SK-N-SH treated with all-trans-retinoic acid at 6 μM for 48 hours (cell line): ENCODE data around the gene FTCDNL1.

Experiments
- CREB5 ChIP-seq: fragments of 250-450 bp; sonication (Bioruptor Pico); IDR thresholded peaks from 2 replicates; pipeline ENCODE4 v1.5.1; 2020; ENCODE audit warnings: low read depth, mild to moderate bottlenecking, moderate library complexity
- CSRNP3 ChIP-seq: fragments of 250-450 bp; sonication (Bioruptor Pico); IDR thresholded peaks from 2 replicates; pipeline ENCODE4 v1.5.1; 2021; ENCODE audit warnings: mild to moderate bottlenecking, moderate library complexity
- ESRRG ChIP-seq: fragments of 250-450 bp; sonication (Bioruptor Pico); IDR thresholded peaks from 2 replicates; pipeline ENCODE4 v1.6.1; 2021; ENCODE audit warnings: mild to moderate bottlenecking
- PATZ1 ChIP-seq: fragments of 250-450 bp; sonication (Bioruptor Pico); IDR thresholded peaks from 2 replicates; pipeline ENCODE4 v1.8.0; 2020; ENCODE audit warnings: mild to moderate bottlenecking, moderate library complexity, borderline replicate concordance
- PPARA ChIP-seq: fragments of 250-450 bp; sonication (Bioruptor Pico); IDR thresholded peaks from 2 replicates; pipeline ENCODE4 v1.5.0; 2020; ENCODE audit warnings: mild to moderate bottlenecking, borderline replicate concordance
- RARB ChIP-seq: fragments of 250-450 bp; sonication (Bioruptor Pico); IDR thresholded peaks from 2 replicates; pipeline ENCODE4 v1.8.0; 2021; ENCODE audit warnings: mild to moderate bottlenecking, moderate library complexity
- SNAI2 ChIP-seq: fragments of 250-450 bp; sonication (Bioruptor Pico); IDR thresholded peaks from 2 replicates; pipeline ENCODE4 v1.5.0; 2020; ENCODE audit warnings: mild to moderate bottlenecking, moderate library complexity
- ZFP3 ChIP-seq: fragments of 250-450 bp; sonication (Bioruptor Pico); IDR thresholded peaks from 2 replicates; pipeline ENCODE4 v1.5.0; 2020; ENCODE audit warnings: mild to moderate bottlenecking, moderate library complexity
- ZFP30 ChIP-seq: fragments of 450-650 bp; formaldehyde crosslinking; IDR thresholded peaks from 2 replicates; pipeline ENCODE4 v1.5.0; 2022; ENCODE audit warnings: mild to moderate bottlenecking, moderate library complexity
- ZNF70 ChIP-seq: fragments of 450-650 bp; formaldehyde crosslinking; IDR thresholded peaks from 2 replicates; pipeline ENCODE4 v1.5.0; 2020; ENCODE audit warnings: mild to moderate bottlenecking, moderate library complexity

- TF ChIP-seq ZFP3, result no peak
- no peak for TF ChIP-seq CREB5 (CRISPR knock-in tag)
- no peak for TF ChIP-seq PATZ1 (CRISPR knock-in tag)
- TF ChIP-seq RARB (CRISPR knock-in tag), result no peak
- TF ChIP-seq ZNF70 (CRISPR knock-in tag), result no peak
- no peak for TF ChIP-seq ZFP30 (CRISPR knock-in tag)
- no peak for TF ChIP-seq CSRNP3 (CRISPR knock-in tag)
- TF ChIP-seq SNAI2 (CRISPR knock-in tag), result no peak
- no peak for TF ChIP-seq PPARA (CRISPR knock-in tag)
- TF ChIP-seq ESRRG, result no peak
These were observed 106.7 kb downstream of the FTCDNL1 start for GRCh38 chr2:199744260-199744659.
